ENCODE measurements around the gene LRMDA.

DNA sequence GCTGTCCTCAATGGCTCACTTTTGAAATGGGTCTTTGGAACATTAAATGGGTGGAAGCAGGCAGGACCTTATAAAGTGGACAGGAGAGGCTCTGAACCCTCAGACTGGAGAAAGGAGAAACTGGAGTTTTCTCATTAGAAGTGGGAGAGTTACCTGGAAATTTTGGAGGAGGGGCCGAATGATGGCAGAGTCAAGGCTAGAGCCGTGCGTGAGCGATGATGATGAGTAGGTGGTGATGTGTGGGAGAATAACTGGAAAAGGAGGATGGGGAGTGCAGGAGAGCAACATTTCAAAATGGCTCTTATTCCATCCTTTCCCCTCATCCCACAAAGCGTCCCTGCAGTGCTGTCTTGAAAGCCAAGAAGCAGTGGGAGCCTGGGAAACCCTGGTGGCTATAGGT lies 274.0 kb downstream of the LRMDA start:
- TF ChIP-seq, protein P1, sequence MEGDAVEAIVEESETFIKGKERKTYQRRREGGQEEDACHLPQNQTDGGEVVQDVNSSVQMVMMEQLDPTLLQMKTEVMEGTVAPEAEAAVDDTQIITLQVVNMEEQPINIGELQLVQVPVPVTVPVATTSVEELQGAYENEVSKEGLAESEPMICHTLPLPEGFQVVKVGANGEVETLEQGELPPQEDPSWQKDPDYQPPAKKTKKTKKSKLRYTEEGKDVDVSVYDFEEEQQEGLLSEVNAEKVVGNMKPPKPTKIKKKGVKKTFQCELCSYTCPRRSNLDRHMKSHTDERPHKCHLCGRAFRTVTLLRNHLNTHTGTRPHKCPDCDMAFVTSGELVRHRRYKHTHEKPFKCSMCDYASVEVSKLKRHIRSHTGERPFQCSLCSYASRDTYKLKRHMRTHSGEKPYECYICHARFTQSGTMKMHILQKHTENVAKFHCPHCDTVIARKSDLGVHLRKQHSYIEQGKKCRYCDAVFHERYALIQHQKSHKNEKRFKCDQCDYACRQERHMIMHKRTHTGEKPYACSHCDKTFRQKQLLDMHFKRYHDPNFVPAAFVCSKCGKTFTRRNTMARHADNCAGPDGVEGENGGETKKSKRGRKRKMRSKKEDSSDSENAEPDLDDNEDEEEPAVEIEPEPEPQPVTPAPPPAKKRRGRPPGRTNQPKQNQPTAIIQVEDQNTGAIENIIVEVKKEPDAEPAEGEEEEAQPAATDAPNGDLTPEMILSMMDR (IDR thresholded peaks at IDR 0.05) = no peak
- TF ChIP-seq POLR2A (IDR thresholded peaks at IDR 0.05) (no peak), POLR2AphosphoS5 (IDR thresholded peaks at IDR 0.05) (no peak)

Measured in sigmoid colon (tissue), 4 donors.